Skeletal muscle cell (primary cell): Measurements from ENCODE around the gene MAPKAPK3.

Experiments used
- DNase-seq: peaks from one replicate; pipeline ENCODE4 v3.0.0-alpha.2; 2010; ENCODE audit warnings: low read depth
- H3K4me3 ChIP-seq: 2 replicates; pipeline ENCODE4 v1.5.1; 2011; ENCODE audit warnings: low read depth, mild to moderate bottlenecking, control low read depth, low read length, moderate library complexity

The MAPKAPK3 gene

GRCh38 chr3:50620420-50620819 lies 3.5 kb downstream of the MAPKAPK3 start:
- no peak overlapping the region for H3K4me3 ChIP-seq
- no peak for DNase-seq

GRCh38 chr3:50620820-50621219 lies 3.9 kb downstream of the MAPKAPK3 start:
- DNase-seq = no peak
- no peak overlapping the region for H3K4me3 ChIP-seq

- no peak for DNase-seq
- H3K4me3 ChIP-seq = no peak overlapping the region
Observed at GRCh38 chr3:50622881-50623280, 5.9 kb downstream of the MAPKAPK3 start.

- H3K4me3 ChIP-seq = no peak overlapping the region
- no peak for DNase-seq
Observed at GRCh38 chr3:50623840-50624474, 7.0 kb downstream of the MAPKAPK3 start.

- DNase-seq = no peak
- no peak overlapping the region for H3K4me3 ChIP-seq
Observed at GRCh38 chr3:50624634-50625033, 7.7 kb downstream of the MAPKAPK3 start.

- DNase-seq = no peak
- H3K4me3 ChIP-seq = no peak overlapping the region
Observed at GRCh38 chr3:50625231-50626182, 8.6 kb downstream of the MAPKAPK3 start.

GRCh38 chr3:50626401-50626800 lies 9.4 kb downstream of the MAPKAPK3 start:
- no peak for DNase-seq
- H3K4me3 ChIP-seq = no peak overlapping the region

- H3K4me3 ChIP-seq = no peak overlapping the region
- DNase-seq = peak; percentile 12
Observed at GRCh38 chr3:50627407-50628051, 10.6 kb downstream of the MAPKAPK3 start.

GRCh38 chr3:50628601-50629000 lies 11.7 kb downstream of the MAPKAPK3 start:
- no peak for DNase-seq
- no peak overlapping the region for H3K4me3 ChIP-seq

GRCh38 chr3:50630394-50630793 lies 13.4 kb downstream of the MAPKAPK3 start:
- H3K4me3 ChIP-seq = no peak overlapping the region
- DNase-seq = no peak

GRCh38 chr3:50630877-50631276 lies 13.9 kb downstream of the MAPKAPK3 start:
- no peak overlapping the region for H3K4me3 ChIP-seq
- DNase-seq = no peak

GRCh38 chr3:50632450-50632849 lies 15.5 kb downstream of the MAPKAPK3 start:
- no peak for DNase-seq
- no peak overlapping the region for H3K4me3 ChIP-seq

GRCh38 chr3:50633230-50633790 lies 16.4 kb downstream of the MAPKAPK3 start:
- DNase-seq = no peak
- H3K4me3 ChIP-seq = no peak overlapping the region

- no peak for DNase-seq
- no peak overlapping the region for H3K4me3 ChIP-seq
Observed at GRCh38 chr3:50635066-50635465, 18.1 kb downstream of the MAPKAPK3 start.

GRCh38 chr3:50637011-50637410 lies 20.1 kb downstream of the MAPKAPK3 start:
- no peak overlapping the region for H3K4me3 ChIP-seq

GRCh38 chr3:50637945-50638344 lies 21.0 kb downstream of the MAPKAPK3 start:
- no peak overlapping the region for H3K4me3 ChIP-seq
- no peak for DNase-seq

More at GRCh38 chr3:50637011-50637410, 20.1 kb downstream of the MAPKAPK3 start:
- DNase-seq = no peak

- DNase-seq = peak; percentile 39
- no peak overlapping the region for H3K4me3 ChIP-seq
Observed at GRCh38 chr3:50639055-50639494, 22.1 kb downstream of the MAPKAPK3 start.

- DNase-seq = no peak
Observed at GRCh38 chr3:50642382-50642781, 25.4 kb downstream of the MAPKAPK3 start.

GRCh38 chr3:50644561-50644960 lies 27.6 kb downstream of the MAPKAPK3 start:
- no peak for DNase-seq
- no peak overlapping the region for H3K4me3 ChIP-seq

More at GRCh38 chr3:50642382-50642781, 25.4 kb downstream of the MAPKAPK3 start:
- no peak overlapping the region for H3K4me3 ChIP-seq

GRCh38 chr3:50645378-50645777 lies 28.4 kb downstream of the MAPKAPK3 start:
- H3K4me3 ChIP-seq = no peak overlapping the region
- no peak for DNase-seq
